WI38 (cell line): ENCODE measurements around the gene C1QTNF8.

Source experiments
- H3K4me3 ChIP-seq: 2 replicates; pipeline ENCODE4 v1.5.1; 2011; ENCODE audit warnings: low read depth, mild to moderate bottlenecking, control low read depth, low read length
- TF ChIP-seq, protein P1 (sequence below): IDR thresholded peaks from 2 replicates; pipeline ENCODE4 v1.5.1; 2012; ENCODE audit warnings: low read depth, mild to moderate bottlenecking, control low read depth, low read length

Gene C1QTNF8

DNA sequence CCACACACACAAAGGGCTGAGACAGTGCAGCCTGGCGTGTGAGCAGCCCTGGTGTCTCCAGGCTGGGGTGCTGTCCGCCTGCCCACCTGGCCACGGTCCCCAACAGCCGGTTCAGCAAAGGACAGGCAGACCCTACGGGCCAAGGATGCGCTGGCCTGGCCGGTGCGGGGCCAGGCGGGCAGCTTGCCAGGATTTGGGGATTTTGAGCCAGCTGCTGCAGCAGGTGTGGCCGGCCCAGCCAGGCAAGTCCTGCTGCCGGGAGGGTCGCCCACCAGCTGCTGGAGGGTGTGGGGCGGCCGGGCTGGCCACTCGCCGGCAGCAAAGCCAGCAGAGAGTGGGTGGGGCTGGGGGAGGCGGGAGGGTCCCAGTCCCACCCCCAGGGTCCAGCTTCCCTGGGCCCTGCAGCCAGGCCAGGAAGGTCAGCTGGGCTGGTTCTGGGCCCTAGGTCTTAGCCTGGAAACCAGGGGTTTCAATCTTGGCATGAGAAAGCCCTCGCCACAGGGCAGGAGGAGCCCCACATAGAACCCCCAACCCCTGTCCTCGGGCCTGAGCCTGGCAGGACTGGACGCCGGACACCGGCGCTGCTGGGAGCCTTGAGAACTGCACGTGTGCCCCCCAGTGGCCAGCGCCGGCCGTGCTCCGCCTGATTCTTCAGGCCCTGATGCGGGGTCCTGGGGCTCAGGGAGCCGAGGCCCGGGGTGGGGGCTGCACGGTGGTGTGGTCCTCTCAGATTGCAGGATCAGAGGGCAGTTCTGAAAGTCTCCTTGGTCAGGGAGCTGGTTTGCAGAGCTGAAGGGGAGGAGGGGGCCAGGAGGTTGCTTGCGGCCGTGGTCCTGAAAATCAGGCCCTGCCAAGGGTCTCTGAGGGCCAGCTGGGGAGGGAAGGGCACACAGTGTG is 41.1 kb downstream of the C1QTNF8 start:
- TF ChIP-seq, protein P1, sequence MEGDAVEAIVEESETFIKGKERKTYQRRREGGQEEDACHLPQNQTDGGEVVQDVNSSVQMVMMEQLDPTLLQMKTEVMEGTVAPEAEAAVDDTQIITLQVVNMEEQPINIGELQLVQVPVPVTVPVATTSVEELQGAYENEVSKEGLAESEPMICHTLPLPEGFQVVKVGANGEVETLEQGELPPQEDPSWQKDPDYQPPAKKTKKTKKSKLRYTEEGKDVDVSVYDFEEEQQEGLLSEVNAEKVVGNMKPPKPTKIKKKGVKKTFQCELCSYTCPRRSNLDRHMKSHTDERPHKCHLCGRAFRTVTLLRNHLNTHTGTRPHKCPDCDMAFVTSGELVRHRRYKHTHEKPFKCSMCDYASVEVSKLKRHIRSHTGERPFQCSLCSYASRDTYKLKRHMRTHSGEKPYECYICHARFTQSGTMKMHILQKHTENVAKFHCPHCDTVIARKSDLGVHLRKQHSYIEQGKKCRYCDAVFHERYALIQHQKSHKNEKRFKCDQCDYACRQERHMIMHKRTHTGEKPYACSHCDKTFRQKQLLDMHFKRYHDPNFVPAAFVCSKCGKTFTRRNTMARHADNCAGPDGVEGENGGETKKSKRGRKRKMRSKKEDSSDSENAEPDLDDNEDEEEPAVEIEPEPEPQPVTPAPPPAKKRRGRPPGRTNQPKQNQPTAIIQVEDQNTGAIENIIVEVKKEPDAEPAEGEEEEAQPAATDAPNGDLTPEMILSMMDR: peak; percentile 80

DNA sequence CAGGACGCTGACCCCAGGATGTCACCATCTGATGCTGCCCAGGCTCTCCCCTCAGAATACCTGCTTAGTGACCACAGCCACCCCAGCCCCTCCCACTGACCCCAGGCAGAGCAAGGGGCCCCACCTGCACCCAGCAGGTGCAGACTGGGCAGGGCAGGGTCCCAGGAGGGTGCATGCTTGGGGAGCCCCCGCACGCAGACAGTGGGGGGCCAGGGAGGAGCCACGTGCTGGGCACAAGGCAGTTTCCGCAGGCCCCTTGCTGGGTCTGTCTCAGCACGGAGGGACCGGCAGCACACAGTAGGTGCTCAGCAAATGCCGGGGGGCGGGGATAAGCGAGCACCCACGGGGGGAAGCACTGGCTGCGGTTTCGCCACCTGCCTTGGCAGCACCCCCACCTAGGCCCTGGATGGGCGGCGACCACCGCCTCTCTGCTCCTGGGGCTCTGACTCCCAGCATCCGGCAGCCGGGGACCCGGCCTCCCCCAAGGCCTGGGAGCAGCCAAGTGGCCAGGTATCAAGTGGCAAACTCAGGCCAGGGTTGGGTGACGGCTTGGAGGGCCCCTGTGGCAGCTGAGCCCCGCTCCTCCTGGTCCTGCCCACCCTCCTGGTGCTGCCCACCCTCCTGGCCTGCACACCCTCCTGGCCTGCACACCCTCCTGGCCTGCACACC is 42.2 kb downstream of the C1QTNF8 start:
- no peak overlapping the region for H3K4me3 ChIP-seq

More for the DNA sequence above, 41.1 kb downstream of the C1QTNF8 start:
- H3K4me3 ChIP-seq: no peak overlapping the region

DNA sequence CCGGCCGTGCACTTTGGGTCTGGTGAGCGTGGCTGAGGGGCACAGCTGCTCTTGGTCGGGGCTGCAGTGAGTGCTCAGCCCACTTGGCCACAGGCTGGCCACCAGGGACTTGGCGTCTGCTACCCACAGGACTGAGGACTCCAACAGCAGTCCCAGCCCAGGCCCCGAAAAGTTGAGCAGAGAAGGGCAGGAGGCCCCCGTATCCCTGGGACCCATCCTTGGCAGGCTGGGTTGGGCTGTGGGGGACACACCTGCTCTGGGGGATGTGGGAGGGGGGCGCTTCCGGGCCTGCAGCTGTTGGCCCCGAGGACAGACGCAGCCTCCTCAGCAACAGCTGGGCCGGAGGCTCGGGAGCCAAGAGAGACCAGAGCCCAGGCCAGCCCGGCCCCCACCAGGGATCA is 42.9 kb downstream of the C1QTNF8 start:
- no peak overlapping the region for H3K4me3 ChIP-seq
- TF ChIP-seq, protein P1: no peak

More for the DNA sequence above, 42.2 kb downstream of the C1QTNF8 start:
- TF ChIP-seq, protein P1: no peak

DNA sequence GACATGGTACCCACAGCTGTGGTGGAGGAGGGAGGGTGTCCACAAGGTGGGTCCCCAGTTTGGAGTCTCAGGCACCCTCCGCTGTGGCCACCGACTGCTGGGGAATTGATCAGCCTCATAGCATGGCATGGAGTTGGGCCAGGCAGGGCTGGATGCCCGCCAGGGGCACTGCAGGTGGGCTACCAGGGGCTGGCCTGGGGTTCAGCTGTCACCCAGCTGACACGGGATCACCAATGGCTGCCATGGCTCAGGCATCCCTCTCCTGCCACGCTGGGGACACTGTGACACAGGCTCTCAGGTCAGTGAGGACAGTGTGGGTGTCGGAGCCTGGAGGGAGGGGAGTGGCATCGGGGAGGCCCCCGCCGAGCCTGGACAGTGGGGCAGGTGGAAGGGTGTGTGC is 43.3 kb downstream of the C1QTNF8 start:
- TF ChIP-seq, protein P1: no peak
- no peak overlapping the region for H3K4me3 ChIP-seq

DNA sequence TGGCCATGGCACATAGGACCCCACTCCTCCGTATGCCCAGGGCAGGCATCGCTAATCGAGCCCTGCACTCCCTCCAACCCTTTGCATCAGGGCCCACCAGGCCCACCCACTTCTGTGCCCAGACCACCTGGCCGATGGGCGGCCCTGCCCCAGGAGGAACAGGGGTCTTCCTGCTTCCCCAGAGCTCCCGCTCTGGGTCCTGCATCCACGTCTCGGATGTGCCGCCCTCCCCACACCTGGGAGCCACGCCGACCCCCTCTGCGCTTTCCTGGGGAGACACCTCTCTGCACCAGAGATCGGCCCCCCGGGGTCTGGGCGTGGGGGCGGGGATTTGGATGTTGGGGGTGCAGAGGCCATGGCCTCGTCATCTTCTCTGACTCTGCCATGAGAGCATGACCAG is 44.6 kb downstream of the C1QTNF8 start:
- TF ChIP-seq, protein P1: no peak
- no peak overlapping the region for H3K4me3 ChIP-seq

DNA sequence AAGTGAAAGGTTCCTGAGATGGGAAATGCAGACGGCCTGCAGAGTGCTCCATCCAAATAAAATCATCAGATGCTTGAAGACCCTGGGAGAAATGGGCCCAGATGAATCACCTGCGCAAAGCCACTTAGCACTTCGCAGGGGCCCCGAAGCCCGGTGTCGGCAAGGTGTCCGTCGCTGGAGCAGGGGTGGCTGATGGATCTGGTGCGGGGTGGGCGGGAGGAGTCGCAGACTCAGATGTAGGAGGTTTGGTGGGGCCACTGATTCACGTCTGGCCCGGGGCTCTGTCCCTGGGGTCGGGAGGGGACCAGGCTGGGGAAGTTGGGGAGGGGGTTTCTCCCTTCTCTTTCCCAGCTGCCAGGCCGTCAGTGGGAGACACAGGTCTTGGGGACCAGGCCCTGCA is 45.1 kb downstream of the C1QTNF8 start:
- TF ChIP-seq, protein P1: no peak
- no peak overlapping the region for H3K4me3 ChIP-seq

DNA sequence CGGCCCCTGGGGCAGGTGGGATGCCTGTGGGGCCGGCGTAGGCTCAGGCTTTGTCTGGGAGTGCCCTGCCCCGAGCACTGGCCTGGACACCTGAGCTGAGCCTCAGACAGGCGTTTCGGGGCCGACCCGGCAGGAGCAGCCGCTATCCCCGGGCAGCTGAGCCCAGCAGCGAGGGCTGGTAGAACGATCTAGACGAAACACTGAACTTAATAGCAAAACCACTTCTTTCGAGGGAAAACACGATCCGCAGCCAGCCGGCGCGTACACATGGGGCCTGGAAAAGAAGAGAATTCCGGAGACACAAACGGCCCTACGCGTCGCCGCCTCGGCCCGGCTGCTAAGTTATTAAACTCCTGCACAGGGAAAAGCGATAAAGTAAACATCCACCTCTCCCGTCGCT is 45.5 kb downstream of the C1QTNF8 start:
- TF ChIP-seq, protein P1: no peak
- no peak overlapping the region for H3K4me3 ChIP-seq
